Measurements from ENCODE around the gene AHCY.
"Not testable (repeated sequence)": the region's sequence is repeated elsewhere in the genome, so short reads cannot be mapped to it uniquely, and the experiment has no call there.

The AHCY gene

DNA sequence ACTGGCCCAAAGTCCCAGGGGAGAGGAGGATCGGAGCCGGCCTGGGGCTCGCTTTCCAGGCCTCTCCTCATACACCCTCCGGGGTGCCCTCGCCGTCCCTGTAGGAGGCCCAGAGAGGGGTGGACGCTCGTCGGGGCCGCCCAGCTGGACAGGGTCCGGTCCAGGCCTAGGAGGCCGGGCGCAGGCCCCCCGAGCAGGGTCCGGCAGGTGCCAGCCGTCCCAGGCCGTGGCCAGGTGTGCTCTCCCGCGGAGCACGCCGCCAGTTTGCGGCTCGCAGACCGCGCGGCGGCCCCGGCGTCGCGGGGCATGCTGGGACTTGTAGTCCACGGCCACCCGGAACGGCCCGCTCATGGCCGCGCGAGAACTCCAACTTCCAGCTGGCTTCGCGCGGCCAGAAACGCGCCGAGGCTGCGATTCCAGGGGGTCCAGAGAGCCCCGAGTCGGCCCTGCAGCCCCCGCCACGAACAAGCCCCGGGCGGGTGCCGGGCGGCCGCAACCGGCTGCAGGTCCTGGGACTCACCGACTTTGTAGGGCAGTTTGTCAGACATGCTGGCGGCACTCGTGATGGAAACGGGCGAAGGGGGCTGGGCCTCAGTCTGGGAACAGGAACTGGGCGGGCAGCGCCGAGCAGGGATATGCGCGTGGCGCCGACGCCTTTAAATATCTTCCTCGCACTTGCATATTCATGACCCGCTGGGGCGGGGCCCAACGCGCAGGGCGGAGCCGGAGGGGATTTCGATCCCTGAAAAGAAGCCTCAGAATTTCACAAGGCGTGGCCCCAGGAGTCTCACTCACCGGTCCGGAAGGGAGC is at the start of gene AHCY:
Gene AHCY, minus strand, starts transcription at position 633 of the 811 bp plus-strand sequence. Its CDS starts 85 bp downstream, at position 548.
- H3K4me1 ChIP-seq (ENCODE audit: insufficient read depth, low read length): peaks cover 7% of the 10 kb centered on the region
- peak within 1 kb of the TSS; percentile 99 for H3K9ac ChIP-seq (ENCODE audit: low read depth, low read length)
- no peaks in the 10 kb centered on the region for H3K9me3 ChIP-seq (ENCODE audit: insufficient read depth, low read depth, low read length)
- peaks cover 18% of the 10 kb centered on the region for H3K36me3 ChIP-seq (ENCODE audit: insufficient read depth, low read depth, low read length)
- no peaks in the 10 kb centered on the region for H3K27me3 ChIP-seq (ENCODE audit: insufficient read depth, low read length)
- H3K4me3 ChIP-seq (ENCODE audit: low read length): peak within 1 kb of the TSS; percentile 100
- H3K27ac ChIP-seq (ENCODE audit: low read length): peak within 1 kb of the TSS; percentile 61

DNA sequence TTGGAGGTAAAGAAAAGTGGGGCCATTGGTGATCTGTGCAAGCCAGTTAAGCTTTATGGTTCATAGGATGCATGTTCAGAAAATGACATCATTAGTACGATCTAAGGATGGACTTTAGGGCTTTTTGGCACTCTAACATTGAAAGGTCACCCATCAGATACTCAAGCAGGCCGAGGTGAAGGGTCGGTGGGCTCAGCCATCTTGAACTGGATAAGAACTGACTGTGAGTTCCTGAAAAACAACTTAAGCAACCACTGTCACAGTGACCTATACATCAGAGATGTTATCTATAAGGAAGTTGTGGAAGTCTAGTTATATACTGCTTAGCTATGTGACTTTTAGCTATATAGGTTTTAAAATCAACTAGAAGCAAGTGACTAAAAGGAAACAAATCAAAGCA is 46.9 kb upstream of the AHCY start:
- Histone ChIP-seq H3K27me3 (ENCODE audit: insufficient read depth, low read length) (no peaks in the 10 kb centered on the region), H3K4me1 (ENCODE audit: insufficient read depth, low read length) (peaks cover 3% of the 10 kb centered on the region; the same call in 1 of the 2 replicates), H3K9me3 (ENCODE audit: insufficient read depth, low read depth, low read length) (no peaks in the 10 kb centered on the region), H3K27ac (ENCODE audit: low read length) (no peak overlapping the region), H3K36me3 (ENCODE audit: insufficient read depth, low read depth, low read length) (no peaks in the 10 kb centered on the region), H3K4me3 (ENCODE audit: low read length) (no peak overlapping the region), H3K9ac (ENCODE audit: low read depth, low read length) (no peak overlapping the region)

DNA sequence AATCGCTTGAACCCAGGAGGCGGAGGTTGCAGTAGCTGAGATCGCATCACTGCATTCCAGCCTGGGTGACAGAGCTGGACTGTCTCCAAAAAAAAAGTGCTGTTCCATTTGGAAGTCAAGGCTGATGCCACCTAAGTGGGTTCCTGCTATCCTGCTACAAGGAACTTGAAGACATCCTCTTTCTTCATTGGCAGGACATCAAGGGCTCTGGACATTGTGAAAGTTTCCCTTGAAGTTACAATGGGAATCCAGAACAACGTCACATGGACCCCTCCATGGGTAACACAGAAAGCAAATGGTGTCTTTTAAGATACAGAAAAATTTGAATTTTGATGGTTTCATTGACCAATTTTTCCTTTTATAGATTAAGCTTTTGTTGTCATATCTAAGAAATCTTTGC is 44.4 kb upstream of the AHCY start:
- H3K27ac ChIP-seq (ENCODE audit: low read length): no peak overlapping the region
- H3K4me3 ChIP-seq (ENCODE audit: low read length): no peak overlapping the region
- H3K9me3 ChIP-seq (ENCODE audit: insufficient read depth, low read depth, low read length): no peaks in the 10 kb centered on the region
- H3K9ac ChIP-seq (ENCODE audit: low read depth, low read length): no peak overlapping the region
- no peaks in the 10 kb centered on the region for H3K36me3 ChIP-seq (ENCODE audit: insufficient read depth, low read depth, low read length)
- no peaks in the 10 kb centered on the region for H3K27me3 ChIP-seq (ENCODE audit: insufficient read depth, low read length)
- H3K4me1 ChIP-seq (ENCODE audit: insufficient read depth, low read length): peaks cover 5% of the 10 kb centered on the region; the same call in 1 of the 2 replicates

DNA sequence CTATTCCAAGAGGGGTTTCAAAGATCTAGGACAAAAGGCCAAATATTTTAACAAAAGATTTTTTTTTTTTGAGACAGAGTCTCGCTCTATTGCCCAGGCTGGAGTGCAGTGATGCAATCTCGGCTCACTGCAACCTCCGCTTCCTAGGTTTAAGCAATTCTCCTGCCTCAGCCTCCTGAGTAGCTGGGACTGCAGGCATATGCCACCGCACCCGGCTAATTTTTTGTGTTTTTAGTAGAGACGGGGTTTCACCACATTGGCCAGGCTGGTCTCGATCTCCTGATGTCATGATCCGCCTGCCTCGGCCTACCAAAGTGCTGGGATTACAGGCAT is 43.3 kb upstream of the AHCY start:
- H3K9ac ChIP-seq (ENCODE audit: low read depth, low read length); H3K9me3 ChIP-seq (ENCODE audit: insufficient read depth, low read depth, low read length); H3K27me3 ChIP-seq (ENCODE audit: insufficient read depth, low read length); H3K27ac ChIP-seq (ENCODE audit: low read length); H3K36me3 ChIP-seq (ENCODE audit: insufficient read depth, low read depth, low read length); H3K4me3 ChIP-seq (ENCODE audit: low read length); H3K4me1 ChIP-seq (ENCODE audit: insufficient read depth, low read length): not testable (repeated sequence)

DNA sequence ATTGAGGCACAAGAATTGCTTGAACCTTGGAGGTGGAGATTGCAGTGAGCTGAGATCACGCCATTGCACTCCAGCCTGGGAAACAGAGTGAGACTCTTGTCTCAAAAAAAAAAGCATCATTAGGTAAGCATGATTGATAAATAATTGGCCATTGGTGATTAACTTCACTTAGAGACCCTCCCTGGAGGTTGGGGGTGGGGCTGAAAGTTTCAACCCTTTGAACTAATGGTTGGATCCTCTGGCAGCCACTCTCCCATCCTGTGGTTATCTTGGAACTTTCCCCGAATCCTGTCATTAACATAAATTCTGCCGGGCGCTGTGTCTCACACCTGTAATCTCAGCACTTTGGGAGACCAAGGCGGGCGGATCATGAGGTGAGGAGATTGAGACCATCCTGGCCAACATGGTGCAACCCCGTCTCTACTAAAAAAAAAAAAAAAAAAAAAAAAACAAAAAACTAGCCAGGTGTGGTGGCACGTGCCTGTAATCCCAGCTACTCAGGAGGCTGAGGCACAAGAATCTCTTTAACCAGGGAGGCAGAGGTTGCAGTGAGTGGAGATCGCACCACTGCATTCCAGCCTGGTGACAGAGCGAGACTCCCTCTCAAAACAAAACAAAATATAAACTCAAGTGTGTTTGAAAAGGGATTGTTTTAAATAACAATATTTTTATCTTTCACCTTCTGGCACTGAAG is 42.8 kb upstream of the AHCY start:
- H3K4me1 ChIP-seq (ENCODE audit: insufficient read depth, low read length); H3K36me3 ChIP-seq (ENCODE audit: insufficient read depth, low read depth, low read length); H3K27me3 ChIP-seq (ENCODE audit: insufficient read depth, low read length); H3K9me3 ChIP-seq (ENCODE audit: insufficient read depth, low read depth, low read length); H3K9ac ChIP-seq (ENCODE audit: low read depth, low read length); H3K4me3 ChIP-seq (ENCODE audit: low read length); H3K27ac ChIP-seq (ENCODE audit: low read length): not testable (repeated sequence)

DNA sequence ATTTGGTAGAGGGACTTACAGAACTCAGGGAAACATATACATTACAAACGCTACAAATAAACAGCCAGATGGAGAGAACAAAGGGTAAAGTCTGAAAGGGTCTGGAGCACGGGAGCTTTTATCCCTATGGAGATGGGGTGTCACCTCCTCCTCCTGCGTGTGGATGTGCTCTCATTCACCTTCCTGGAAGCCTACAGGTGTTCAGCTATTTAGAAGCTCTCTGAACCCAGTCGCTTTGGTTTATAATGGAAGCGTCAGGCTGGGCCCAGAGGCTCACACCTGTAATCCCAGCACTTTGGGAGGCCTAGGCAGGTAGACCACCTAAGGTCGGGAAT is 42.2 kb upstream of the AHCY start:
- Histone ChIP-seq H3K36me3 (ENCODE audit: insufficient read depth, low read depth, low read length) (no peaks in the 10 kb centered on the region), H3K9me3 (ENCODE audit: insufficient read depth, low read depth, low read length) (no peaks in the 10 kb centered on the region), H3K9ac (ENCODE audit: low read depth, low read length) (no peak overlapping the region), H3K27ac (ENCODE audit: low read length) (no peak overlapping the region), H3K27me3 (ENCODE audit: insufficient read depth, low read length) (no peaks in the 10 kb centered on the region), H3K4me3 (ENCODE audit: low read length) (no peak overlapping the region), H3K4me1 (ENCODE audit: insufficient read depth, low read length) (peaks cover 5% of the 10 kb centered on the region; the same call in 1 of the 2 replicates)

DNA sequence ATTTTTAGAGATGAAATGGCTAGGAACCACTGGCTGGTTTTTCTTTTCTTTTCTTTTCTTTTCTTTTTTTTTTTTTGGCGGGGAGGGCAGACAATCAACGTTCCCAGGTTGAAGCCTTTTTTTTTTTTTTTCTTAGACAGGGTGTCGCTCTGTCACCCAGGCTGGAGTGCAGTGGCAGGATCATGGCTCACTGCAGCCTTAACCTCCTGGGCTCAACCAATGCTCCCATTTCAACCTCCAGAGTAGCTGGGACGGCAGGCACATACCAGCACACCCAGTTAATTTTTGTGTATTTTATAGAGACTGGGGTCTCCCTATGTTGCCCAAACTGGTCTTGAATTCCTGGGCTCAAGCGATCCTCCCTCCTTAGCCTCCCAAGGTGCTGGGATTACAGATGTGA is 41.1 kb upstream of the AHCY start:
- Histone ChIP-seq H3K4me3 (ENCODE audit: low read length) (no peak overlapping the region), H3K27ac (ENCODE audit: low read length) (no peak overlapping the region), H3K36me3 (ENCODE audit: insufficient read depth, low read depth, low read length) (no peaks in the 10 kb centered on the region), H3K27me3 (ENCODE audit: insufficient read depth, low read length) (no peaks in the 10 kb centered on the region), H3K9me3 (ENCODE audit: insufficient read depth, low read depth, low read length) (no peaks in the 10 kb centered on the region), H3K9ac (ENCODE audit: low read depth, low read length) (no peak overlapping the region), H3K4me1 (ENCODE audit: insufficient read depth, low read length) (peaks cover 5% of the 10 kb centered on the region; the same call in 1 of the 2 replicates)

DNA sequence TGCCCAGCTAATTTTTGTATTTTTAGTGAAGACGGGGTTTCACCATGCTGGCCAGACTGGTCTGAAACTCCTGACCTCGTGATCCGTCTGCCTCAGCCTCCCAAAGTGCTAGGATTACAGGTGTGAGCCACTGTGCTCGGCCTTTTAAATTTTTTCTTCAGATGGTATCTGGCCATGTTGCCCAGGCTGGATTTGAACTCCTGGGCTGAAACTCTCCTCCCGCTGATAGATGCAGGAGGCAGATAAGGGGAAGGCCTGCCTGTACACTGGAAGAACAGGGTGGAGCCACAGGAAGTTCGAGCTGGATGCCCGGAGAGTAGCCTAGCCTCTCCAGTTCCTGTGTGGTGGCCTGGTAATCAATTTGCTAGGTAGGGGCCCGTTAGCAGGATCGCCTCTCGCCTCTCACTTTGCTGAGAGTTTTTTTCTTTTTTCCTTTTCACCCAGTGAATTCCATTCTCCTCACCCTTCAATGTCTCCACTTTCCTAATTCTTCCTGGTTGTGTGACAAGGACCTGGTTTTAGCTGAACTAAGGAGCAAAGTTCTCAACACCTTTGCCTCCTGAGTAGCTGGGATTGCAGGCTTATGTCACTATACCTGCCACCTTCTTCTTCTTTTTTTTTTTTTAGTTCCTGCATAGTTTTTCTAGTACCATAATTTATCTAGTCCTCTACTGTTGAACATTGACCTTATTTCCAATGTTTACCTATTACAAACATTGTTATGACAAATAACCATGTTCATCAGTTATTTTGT is 40.5 kb upstream of the AHCY start:
- Histone ChIP-seq H3K9ac (ENCODE audit: low read depth, low read length) (no peak overlapping the region), H3K4me1 (ENCODE audit: insufficient read depth, low read length) (peaks cover 5% of the 10 kb centered on the region; the same call in 1 of the 2 replicates), H3K9me3 (ENCODE audit: insufficient read depth, low read depth, low read length) (no peaks in the 10 kb centered on the region), H3K4me3 (ENCODE audit: low read length) (no peak overlapping the region), H3K27me3 (ENCODE audit: insufficient read depth, low read length) (no peaks in the 10 kb centered on the region), H3K27ac (ENCODE audit: low read length) (no peak overlapping the region), H3K36me3 (ENCODE audit: insufficient read depth, low read depth, low read length) (no peaks in the 10 kb centered on the region)

DNA sequence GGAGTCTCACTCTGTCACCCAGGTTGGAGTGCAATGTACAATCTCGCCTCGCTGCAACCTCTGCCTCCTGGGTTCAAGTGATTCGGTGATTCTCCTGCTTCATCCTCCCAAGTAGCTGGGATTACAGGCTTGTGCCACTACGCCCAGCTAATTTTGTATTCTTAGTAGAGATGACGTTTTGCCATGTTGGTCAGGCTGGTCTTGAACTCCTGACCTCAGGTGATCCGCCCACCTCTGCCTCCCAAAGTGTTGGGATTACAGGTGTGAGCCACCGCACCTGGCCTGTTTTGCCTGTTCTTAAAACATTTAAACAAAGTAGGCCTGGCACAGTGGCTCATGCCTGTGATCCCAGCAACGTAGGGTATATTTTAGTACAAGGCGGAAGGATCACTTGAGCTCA is 38.0 kb upstream of the AHCY start:
- H3K4me3 ChIP-seq (ENCODE audit: low read length); H3K36me3 ChIP-seq (ENCODE audit: insufficient read depth, low read depth, low read length); H3K27me3 ChIP-seq (ENCODE audit: insufficient read depth, low read length); H3K9ac ChIP-seq (ENCODE audit: low read depth, low read length); H3K27ac ChIP-seq (ENCODE audit: low read length); H3K9me3 ChIP-seq (ENCODE audit: insufficient read depth, low read depth, low read length); H3K4me1 ChIP-seq (ENCODE audit: insufficient read depth, low read length): not testable (repeated sequence)

DNA sequence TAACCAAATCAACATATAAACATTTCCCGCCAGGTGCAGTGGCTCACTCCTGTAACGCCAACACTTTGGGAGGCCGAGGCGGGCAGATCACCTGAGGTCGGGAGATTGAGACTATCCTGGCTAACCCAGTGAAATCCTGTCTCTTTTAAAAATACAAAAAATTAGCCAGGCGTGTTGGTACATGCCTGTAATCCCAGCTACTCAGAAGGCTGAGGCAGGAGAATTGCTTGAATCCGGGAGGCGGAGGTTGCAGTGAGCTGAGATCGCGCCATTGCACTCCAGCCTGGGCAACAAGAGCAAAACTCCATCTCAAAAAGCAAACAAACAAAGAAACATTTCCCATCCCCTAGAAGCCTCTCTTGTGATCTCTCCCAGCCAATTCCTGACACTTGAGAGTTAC is 37.6 kb upstream of the AHCY start:
- not testable (repeated sequence) for H3K36me3 ChIP-seq (ENCODE audit: insufficient read depth, low read depth, low read length); H3K27me3 ChIP-seq (ENCODE audit: insufficient read depth, low read length); H3K4me1 ChIP-seq (ENCODE audit: insufficient read depth, low read length); H3K9ac ChIP-seq (ENCODE audit: low read depth, low read length); H3K9me3 ChIP-seq (ENCODE audit: insufficient read depth, low read depth, low read length); H3K27ac ChIP-seq (ENCODE audit: low read length); H3K4me3 ChIP-seq (ENCODE audit: low read length)

DNA sequence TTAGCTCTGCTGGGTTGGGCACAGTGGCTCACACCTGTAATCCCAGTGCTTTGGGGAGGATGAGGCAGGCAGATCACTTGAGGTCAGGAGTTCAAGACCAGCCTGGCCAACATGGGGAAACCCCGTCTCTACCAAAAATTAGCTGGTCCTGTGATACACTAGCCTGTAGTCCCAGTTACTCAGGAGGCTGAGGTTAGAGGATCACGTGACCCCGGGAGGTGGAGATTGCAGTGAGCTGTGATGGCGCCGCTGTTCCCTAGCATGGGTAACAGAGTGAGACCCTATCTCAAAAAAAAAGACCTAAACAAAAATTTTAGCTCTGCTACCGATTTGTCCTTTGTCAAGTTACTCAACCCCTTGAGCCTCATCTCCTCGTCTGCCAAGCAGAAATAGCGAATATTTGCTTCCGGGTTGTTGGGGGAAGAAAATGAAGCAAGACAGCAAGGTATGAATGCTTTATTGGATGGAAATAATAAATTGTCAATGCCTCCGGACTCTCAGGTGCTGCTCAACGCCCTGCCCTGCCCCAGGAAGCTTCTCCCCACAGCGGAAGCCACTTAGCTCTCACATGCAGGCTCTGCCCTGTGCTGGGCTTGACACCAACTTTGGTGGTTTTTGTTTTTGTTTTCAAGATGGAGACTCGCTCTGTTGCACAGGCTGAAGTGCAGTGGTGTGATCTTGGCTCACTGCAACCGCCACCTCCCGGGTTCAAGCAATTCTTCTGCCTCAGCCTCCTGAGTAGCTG is 35.0 kb upstream of the AHCY start:
- H3K36me3 ChIP-seq (ENCODE audit: insufficient read depth, low read depth, low read length): no peaks in the 10 kb centered on the region
- no peak overlapping the region for H3K9ac ChIP-seq (ENCODE audit: low read depth, low read length)
- H3K4me1 ChIP-seq (ENCODE audit: insufficient read depth, low read length): no peaks in the 10 kb centered on the region
- no peak overlapping the region for H3K27ac ChIP-seq (ENCODE audit: low read length)
- H3K27me3 ChIP-seq (ENCODE audit: insufficient read depth, low read length): no peaks in the 10 kb centered on the region
- H3K9me3 ChIP-seq (ENCODE audit: insufficient read depth, low read depth, low read length): no peaks in the 10 kb centered on the region
- H3K4me3 ChIP-seq (ENCODE audit: low read length): no peak overlapping the region

All from iPS-20b (cell line).